Fibroblast of skin of right biceps (primary cell): ENCODE measurements around the gene AMPD3.

Experiments
- DNase-seq: peaks from one replicate; pipeline ENCODE4 v3.0.0-alpha.2; 2013

The AMPD3 gene

DNA sequence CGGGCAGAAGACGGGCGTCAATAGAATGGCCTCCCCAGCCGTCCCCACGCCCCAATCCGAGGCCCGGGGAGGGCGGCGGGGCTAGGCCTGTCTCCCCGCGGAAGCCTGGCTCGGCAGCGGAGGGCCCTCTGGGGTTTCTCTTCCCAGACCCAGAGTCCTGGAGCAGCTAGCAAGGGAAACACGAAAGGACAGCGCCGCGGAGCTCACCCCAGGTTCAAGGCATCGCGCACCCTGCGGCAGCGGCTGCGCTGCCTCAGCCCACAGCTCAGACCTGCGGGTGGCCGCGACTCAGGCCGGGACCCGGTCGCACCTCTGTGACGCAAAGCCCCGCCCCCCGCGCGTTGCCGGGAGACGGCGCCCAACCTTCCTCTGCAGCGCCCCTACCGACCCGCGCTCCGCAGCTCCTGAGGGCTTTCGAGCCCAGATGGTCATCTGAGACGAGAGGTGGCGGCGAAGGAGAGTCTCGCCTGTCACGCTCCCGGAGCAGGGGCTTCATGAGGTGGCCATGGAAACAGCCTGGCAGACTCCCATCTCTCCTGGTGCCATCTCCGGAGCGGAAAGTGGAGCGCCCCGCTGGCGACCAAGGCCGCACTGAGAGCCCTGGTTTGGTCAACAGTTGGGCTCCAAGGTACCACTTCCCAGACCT lies 86.0 kb downstream of the AMPD3 start, which contains the start of gene RNF141:
Gene RNF141 (minus strand): TSS at position 273 of the 646 bp plus-strand sequence. CDS start 7,029 bp downstream, outside the sequence.
- DNase-seq: peak; percentile 91

DNA sequence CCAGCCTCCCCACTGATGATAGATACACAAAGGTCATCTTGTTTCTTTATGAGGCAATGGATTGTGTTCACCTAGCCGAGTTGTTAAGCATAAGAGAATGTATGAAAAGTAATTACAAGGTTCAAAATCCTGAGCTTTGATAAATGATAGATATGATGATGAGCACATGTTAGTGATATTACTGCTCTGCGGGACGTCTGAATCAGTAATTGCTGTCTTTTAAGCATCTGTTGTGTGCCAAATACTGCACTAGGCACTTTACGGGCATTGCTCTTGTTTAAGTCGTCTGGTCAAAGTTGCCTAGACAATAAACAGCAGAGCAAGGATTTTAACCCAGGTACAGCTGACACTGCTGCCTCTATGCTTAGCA lies 86.5 kb downstream of the AMPD3 start:
- peak; percentile 9 for DNase-seq

DNA sequence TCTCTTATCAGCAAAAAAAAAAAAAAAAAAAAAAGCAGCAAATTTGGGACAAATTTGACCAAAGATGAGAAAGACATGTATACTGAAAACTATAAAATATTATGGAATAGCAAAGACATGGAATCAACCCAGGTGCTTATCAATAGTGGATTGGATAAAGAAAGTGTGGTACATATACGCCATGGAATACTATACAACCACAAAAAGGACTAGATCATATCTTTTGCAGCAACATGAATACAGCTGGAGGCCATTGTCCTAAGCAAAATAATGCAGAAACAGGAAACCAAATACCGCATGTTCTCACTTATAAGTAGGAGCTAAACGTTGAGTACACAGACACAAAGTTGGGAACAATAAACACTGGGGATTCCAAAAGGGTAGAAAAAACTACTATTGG lies 87.7 kb downstream of the AMPD3 start:
- DNase-seq: no peak

DNA sequence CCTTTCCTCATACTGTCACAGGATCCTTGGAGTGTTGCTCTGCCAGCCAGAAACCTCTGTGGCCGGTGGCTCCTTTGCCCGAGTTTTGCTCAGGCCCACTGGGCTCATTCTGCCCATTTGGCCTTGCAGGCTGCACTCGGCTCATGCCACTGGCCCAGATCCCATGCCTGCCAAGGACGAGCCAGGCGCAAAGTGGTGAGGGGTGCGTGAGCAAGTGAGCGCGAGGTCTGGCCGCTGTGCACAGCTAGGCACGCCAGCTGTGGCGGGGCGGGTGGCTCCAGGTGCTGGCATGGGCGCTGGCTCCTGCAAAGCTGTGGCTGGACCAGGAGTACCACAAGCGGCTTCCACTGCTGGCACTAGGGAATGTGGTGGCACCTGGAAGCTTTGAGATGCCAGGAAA lies 88.7 kb downstream of the AMPD3 start:
- DNase-seq: no peak

DNA sequence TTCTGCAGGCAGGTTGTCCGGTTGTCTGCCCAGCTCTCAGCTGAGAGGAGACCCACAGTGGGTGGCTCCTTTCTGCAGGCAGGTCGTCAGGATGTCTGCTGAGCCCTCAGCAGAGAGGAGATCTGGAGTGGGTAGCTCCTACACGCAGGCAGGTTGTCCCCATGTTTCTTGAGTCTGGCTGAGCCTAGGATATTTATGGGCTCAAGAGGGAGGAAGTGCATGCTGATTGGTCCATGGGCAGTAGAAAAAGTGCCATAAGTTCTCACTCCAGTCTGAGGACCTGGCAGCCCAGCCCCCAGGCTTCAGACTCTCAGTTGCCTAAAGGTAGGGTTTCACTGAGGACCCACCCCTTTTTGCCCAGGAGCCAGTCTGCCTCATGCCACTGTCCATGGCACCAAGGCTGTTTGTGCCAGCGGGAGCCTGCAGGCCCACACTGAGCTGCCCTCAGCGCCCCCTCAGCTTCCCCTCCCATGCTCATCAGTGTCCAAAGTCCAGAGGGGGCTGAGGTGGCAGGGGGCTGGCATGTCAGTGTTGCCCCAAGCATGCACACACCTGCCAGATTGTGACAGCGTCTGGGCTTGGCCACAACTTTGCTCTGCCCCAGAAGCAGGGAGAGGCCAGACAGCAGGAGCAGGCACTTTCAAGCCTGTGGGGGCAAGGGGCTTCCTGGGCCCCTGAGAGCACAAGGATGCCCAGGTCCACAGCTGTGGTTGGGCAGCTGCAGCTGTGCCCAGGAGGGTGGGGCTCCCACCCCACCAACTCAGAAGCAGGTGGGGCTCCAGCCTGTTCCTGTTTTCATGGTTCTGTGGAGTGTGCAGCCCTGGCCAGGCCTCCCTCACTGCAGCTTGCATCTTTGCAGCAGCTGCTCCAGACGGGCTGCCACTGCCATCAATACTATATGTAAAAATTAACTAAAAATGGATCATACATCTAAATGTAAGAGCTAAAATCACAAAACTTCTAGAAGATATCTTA lies 89.7 kb downstream of the AMPD3 start:
- no peak for DNase-seq

DNA sequence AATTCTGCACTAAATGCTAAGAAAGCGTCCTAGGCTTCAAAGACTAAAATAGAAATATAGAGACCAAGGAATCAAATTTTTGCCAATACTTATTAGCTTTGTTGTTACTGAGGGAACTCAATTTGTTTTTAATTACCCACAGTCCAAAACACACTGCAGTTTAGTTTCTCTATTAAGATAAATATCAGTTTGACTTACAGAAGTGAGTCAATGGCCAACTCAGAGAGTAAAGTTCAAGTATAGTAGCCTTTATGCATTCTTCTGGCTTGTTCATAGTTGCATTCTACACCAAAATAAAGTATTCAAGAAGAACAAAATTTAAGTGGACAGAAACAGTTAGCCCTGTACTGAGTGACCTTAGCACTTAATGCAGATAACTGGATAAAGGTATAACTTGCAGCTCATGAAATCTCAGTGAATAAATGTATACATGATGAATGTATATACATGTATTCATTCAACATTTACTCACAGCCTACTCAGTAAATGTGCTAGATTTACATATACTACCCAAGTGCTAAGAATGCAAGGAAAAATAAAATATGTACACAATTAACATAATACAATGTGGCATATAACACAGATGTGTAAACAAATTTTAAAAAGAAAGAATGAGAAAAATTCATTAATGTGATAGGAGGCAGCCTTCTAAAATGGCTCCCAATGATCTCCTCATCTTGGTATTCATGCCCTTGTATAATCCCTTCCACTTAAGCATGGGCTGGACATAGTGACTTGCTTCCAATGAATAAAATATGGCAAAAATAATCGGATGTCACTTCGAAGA lies 95.6 kb downstream of the AMPD3 start:
- DNase-seq: peak; percentile 56

DNA sequence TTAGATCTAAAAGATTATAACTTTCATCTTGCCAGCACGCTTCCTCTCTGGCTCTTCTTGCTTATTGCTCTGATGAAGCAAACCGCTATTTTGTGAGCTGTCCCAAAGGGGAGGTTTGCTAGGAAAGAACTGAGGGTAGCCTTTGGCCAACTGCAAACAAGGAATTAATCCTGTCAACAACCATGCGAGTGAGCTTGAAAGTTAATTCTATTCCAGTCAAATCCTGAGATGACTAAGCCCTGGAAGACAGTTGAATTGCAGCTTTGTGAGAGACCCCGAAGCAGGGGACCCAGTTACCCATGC lies 96.2 kb downstream of the AMPD3 start:
- peak; percentile 19 for DNase-seq

DNA sequence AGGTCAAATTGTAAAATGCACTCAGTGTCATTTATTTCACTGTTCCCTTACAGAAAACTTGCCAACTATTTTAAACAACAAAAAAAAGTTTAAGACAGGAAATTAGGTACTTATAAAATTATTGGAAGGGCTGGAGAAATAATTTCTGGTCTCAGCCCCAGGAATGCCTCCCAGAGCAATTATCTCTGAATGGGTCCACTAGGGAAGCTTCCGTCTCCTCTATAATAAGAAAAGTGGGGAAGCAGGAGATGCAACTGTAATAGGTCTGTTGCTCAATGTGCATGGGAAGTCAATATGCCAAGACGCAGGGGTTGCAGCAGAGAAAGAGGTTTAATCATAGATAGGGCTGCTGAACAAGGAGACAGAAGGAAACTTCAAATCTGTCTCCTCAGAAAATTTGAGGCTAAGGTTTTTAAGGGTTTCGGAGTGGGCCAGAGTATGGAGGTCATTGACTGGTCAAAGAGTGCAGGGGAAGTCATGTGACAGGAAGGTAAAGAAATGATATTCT lies 96.8 kb downstream of the AMPD3 start:
- DNase-seq: no peak

DNA sequence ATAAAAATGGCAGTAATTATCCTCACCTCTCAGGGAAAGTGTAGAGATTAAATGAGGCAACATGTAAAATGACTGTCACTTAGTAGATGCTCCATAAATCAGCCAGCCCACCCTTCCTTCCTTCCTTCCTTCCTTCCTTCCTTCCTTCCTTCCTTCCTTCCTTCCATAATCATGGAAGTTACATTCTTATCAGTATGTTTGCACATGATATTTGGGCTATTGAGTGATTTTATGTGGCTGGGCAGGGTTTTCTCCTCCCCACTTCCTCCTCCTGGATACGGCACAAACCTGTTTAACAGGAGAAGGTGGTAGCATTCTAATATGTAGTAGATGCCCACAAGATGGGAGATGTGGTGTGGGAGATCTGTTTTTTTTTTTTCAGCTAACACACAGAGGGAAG lies 101.5 kb downstream of the AMPD3 start:
- no peak for DNase-seq
